IMR-90 (cell line): ENCODE measurements around the gene CYP4F2. TPM values are rescaled to one million over a fixed set of nuclear protein-coding genes. Genes with fewer than 3 reads are reported as not detected.
"Not testable (repeated sequence)": the region's sequence is repeated elsewhere in the genome, so short reads cannot be mapped to it uniquely, and the experiment has no call there.

ENCODE experiments used
- ATAC-seq: fragments of 200-7000 bp; cut with Tn5 transposase; 2 replicates; pipeline ENCODE4 v1.9.1; 2020; ENCODE audit warnings: low read depth, mild to moderate bottlenecking, moderate library complexity
- BruUV-seq: library from RNA; stranded (reverse); fragments of 400-500 nt; replicated peaks from 2 replicates; lab custom pipeline; 2021; lab: Mats Ljungman, UMichigan
- CTCF ChIA-PET: fragments of 300-600 bp; formaldehyde crosslinking; extraction: SDS; loops from one replicate; lab custom pipeline; 2021; ENCODE audit warnings: antibody characterized with exemption; lab: Yijun Ruan, JAX
- POLR2A ChIA-PET: fragments of 300-600 bp; sonication (Branson Sonifier 250); formaldehyde crosslinking; loops from one replicate; lab custom pipeline; 2022; ENCODE audit warnings: antibody characterized with exemption; ENCODE audit not compliant: unreplicated experiment; lab: Charles Lee
- DNase-seq: peaks from one replicate; pipeline ENCODE4 v3.0.0; 2013
- H2AFZ ChIP-seq: replicated peaks from 2 replicates; pipeline ENCODE3; 2013; ENCODE audit warnings: low read length, mild to moderate bottlenecking; ENCODE audit not compliant: poor library complexity
- H2AK5ac ChIP-seq: 2 replicates; pipeline ENCODE4 v1.6.1; 2013; ENCODE audit warnings: low read depth, low read length, inconsistent platforms
- H2AK9ac ChIP-seq: replicated peaks from 2 replicates; pipeline ENCODE3; 2013; ENCODE audit warnings: mild to moderate bottlenecking, low read depth, low read length, moderate library complexity; ENCODE audit not compliant: poor library complexity
- H2BK120ac ChIP-seq: 2 replicates; pipeline ENCODE4 v1.6.1; 2013; ENCODE audit warnings: low read depth, low read length, inconsistent platforms
- H2BK15ac ChIP-seq: 3 replicates; pipeline ENCODE4 v1.6.1; 2013; ENCODE audit warnings: low read depth, low read length, inconsistent platforms
- H2BK20ac ChIP-seq: 2 replicates; pipeline ENCODE4 v1.6.1; 2013; ENCODE audit warnings: low read depth, mild to moderate bottlenecking, inconsistent platforms, low read length, moderate library complexity
- H2BK5ac ChIP-seq: 2 replicates; pipeline ENCODE4 v1.6.1; 2013; ENCODE audit warnings: mild to moderate bottlenecking, low read depth, low read length, inconsistent platforms; ENCODE audit not compliant: poor library complexity, severe bottlenecking
- H3K14ac ChIP-seq: replicated peaks from 2 replicates; pipeline ENCODE4 v1.6.1; 2013; ENCODE audit warnings: low read depth, low read length, inconsistent platforms
- H3K18ac ChIP-seq: 2 replicates; pipeline ENCODE4 v1.6.1; 2013; ENCODE audit warnings: low read depth, low read length, control low read depth
- H3K23ac ChIP-seq: 2 replicates; pipeline ENCODE4 v1.6.1; 2013; ENCODE audit warnings: low read depth, low read length, inconsistent platforms
- H3K27ac ChIP-seq: 2 replicates; pipeline ENCODE4 v1.5.1; 2013; ENCODE audit warnings: mild to moderate bottlenecking, control low read depth, low read length; ENCODE audit not compliant: insufficient read depth
- H3K27me3 ChIP-seq: 2 replicates; pipeline ENCODE4 v1.6.1; 2013; ENCODE audit warnings: low read length; ENCODE audit not compliant: control insufficient read depth, insufficient read depth
- H3K36me3 ChIP-seq: 2 replicates; pipeline ENCODE4 v1.6.1; 2013; ENCODE audit warnings: low read length, mixed read lengths; ENCODE audit not compliant: control insufficient read depth, insufficient read depth
- H3K4ac ChIP-seq: 2 replicates; pipeline ENCODE4 v1.6.1; 2013; ENCODE audit warnings: low read depth, low read length, inconsistent platforms
- H3K4me1 ChIP-seq: 2 replicates; pipeline ENCODE4 v1.6.1; 2013; ENCODE audit warnings: low read length, mixed read lengths; ENCODE audit not compliant: control insufficient read depth, insufficient read depth
- H3K4me2 ChIP-seq: 2 replicates; pipeline ENCODE4 v1.6.1; 2013; ENCODE audit warnings: low read depth, mild to moderate bottlenecking, control low read depth, low read length, moderate library complexity
- H3K4me3 ChIP-seq: 2 replicates; pipeline ENCODE4 v1.5.1; 2013; ENCODE audit warnings: low read depth, mild to moderate bottlenecking, control low read depth, low read length, moderate library complexity; ENCODE audit not compliant: insufficient read depth
- H3K56ac ChIP-seq: 2 replicates; pipeline ENCODE4 v1.6.1; 2013; ENCODE audit warnings: low read length, inconsistent platforms; ENCODE audit not compliant: insufficient read depth; ENCODE audit errors: extremely low read depth
- H3K79me1 ChIP-seq, 2 experiments: 2 replicates each; pipeline ENCODE4 v1.6.1; 2013; ENCODE audit warnings: low read length in 2 of 2, inconsistent platforms in 1 of 2, low read depth in 1 of 2
- H3K9ac ChIP-seq: 2 replicates; pipeline ENCODE4 v1.6.1; 2013; ENCODE audit warnings: low read depth, low read length, control low read depth
- H3K9me1 ChIP-seq: 2 replicates; pipeline ENCODE4 v1.6.1; 2013; ENCODE audit warnings: low read length, inconsistent platforms; ENCODE audit not compliant: insufficient read depth
- H3K9me3 ChIP-seq: 2 replicates; pipeline ENCODE4 v1.6.1; 2013; ENCODE audit warnings: low read length; ENCODE audit not compliant: control insufficient read depth, insufficient read depth
- H4K20me1 ChIP-seq: 2 replicates; pipeline ENCODE4 v1.6.1; 2013; ENCODE audit warnings: low read length, inconsistent platforms; ENCODE audit not compliant: insufficient read depth
- H4K5ac ChIP-seq: 2 replicates; pipeline ENCODE4 v1.6.1; 2013; ENCODE audit warnings: mild to moderate bottlenecking, low read depth, low read length, control low read depth
- H4K8ac ChIP-seq, 2 experiments: 2 replicates each; pipeline ENCODE4 v1.6.1; 2013; ENCODE audit warnings: low read depth in 2 of 2, low read length in 2 of 2, control low read depth in 1 of 2, inconsistent platforms in 1 of 2
- H4K91ac ChIP-seq: 2 replicates; pipeline ENCODE4 v1.6.1; 2013; ENCODE audit warnings: low read depth, low read length, inconsistent platforms; ENCODE audit not compliant: insufficient read depth
- WGBS, 2 experiments: methylation state at CpG; one replicate each; pipeline versions ENCODE4 v1.1.5 to v1.1.7; 2013; ENCODE audit warnings: missing lambda C conversion rate in 2 of 2; ENCODE audit not compliant: insufficient read length in 1 of 2; ENCODE audit errors: extremely low coverage in 2 of 2; 5-methylcytosine and 5-hydroxymethylcytosine counted together
- dilution Hi-C: fragments of 300-500 bp; cut with HindIII; formaldehyde crosslinking; loops from one replicate; pipeline ENCODE4 v1.14.3; 2018; ENCODE audit warnings: low sequenced_read_pairs; ENCODE audit not compliant: unreplicated experiment
- in situ Hi-C: fragments of 300-500 bp; cut with MboI; formaldehyde crosslinking; loops from 3 replicates; pipeline ENCODE4 v1.14.3; 2019; ENCODE audit warnings: low sequenced_read_pairs, inconsistent platforms, mixed read lengths
- intact Hi-C: fragments of 100-400 bp; cut with micrococcal nuclease; formaldehyde crosslinking; loops from 2 replicates; pipeline ENCODE4 v1.10.0; 2022
- polyA plus RNA-seq, 3 experiments: library from polyadenylated mRNA; depleted of rRNA; stranded (reverse); fragments of >200 nt; gene quantifications; 2 replicates each; pipeline ENCODE4 v1.2.3, GENCODE V29; 2012; ENCODE audit warnings: low replicate concordance in 1 of 3
- total RNA-seq: library from RNA; depleted of rRNA; stranded (reverse); fragments of >200 nt; gene quantifications from 2 replicates; pipeline ENCODE4 v1.2.3, GENCODE V29; 2012

The CYP4F2 gene
- total and polyA plus RNA-seq, 2 of the 4 experiments (the other 2 are of a cell fraction), result not detected

DNA sequence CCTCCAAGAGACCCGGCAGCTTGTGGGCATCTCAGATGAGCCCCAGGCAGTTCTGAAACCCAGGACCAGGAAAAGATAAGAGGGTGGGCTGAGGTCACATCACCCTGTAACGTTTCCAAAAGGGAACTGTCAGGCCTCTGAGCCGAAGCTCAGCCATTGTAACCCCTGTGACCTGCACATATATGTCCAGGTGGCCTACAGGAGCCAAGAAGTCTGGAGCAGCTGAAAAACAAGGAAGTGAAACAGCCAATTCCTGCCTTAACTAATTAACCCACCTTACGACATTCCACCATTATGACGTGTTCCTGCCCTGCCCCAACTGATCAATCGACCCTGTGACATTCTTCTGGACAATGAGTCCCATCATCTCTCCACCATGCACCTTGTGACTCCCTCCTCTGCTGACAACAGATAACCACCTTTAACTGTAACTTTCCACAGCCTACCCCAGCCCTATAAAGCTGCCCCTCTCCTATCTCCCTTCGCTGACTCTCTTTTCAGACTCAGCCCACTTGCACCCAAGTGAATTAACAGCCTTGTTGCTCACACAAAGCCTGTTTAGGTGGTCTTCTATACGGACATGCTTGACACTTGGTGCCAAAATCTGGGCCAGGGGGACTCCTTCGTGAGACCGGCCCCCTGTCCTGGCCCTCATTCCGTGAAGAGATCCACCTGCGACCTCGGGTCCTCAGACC is 69.1 kb downstream of the CYP4F2 start:
- H2BK15ac ChIP-seq, H3K27ac ChIP-seq, H2BK120ac ChIP-seq, H3K27me3 ChIP-seq, DNase-seq, H4K5ac ChIP-seq, H3K9ac ChIP-seq, H2BK5ac ChIP-seq, CTCF ChIA-PET, H3K4me1 ChIP-seq, H4K91ac ChIP-seq, H2AK5ac ChIP-seq, H3K23ac ChIP-seq, dilution Hi-C loops, H3K56ac ChIP-seq, POLR2A ChIA-PET, H3K18ac ChIP-seq, H3K4me3 ChIP-seq, intact Hi-C loops, H3K36me3 ChIP-seq, H4K8ac ChIP-seq, H2AFZ ChIP-seq, H2AK9ac ChIP-seq, H3K4me2 ChIP-seq, H3K4ac ChIP-seq, ATAC-seq, H3K79me1 ChIP-seq, H3K9me3 ChIP-seq, H3K9me1 ChIP-seq, BruUV-seq, H2BK20ac ChIP-seq, H4K20me1 ChIP-seq, H3K14ac ChIP-seq: not testable (repeated sequence)
- in situ Hi-C loops, result loop anchor here (25.0 kb wide), 1 partner anchor 359 kb away; the partner anchor contains the start of genes AP1M1 and FAM32A
- WGBS, 2 experiments, result 6% methylated on average over 7 of the region's 13 CpGs; no CpG with 5 or more reads in 1 of the 2 experiments
